Neuronal stem cell (in vitro differentiated cells): ENCODE data around the gene SCYL2.
"Not testable (repeated sequence)": the region's sequence is repeated elsewhere in the genome, so short reads cannot be mapped to it uniquely, and the experiment has no call there.

ENCODE experiments used
- DNase-seq: peaks from one replicate; pipeline ENCODE4 v3.0.0-alpha.2; 2013; ENCODE audit warnings: low spot score
- H2AFZ ChIP-seq: one replicate; pipeline ENCODE4 v1.6.1; 2013; ENCODE audit warnings: mild to moderate bottlenecking, low read length, inconsistent platforms
- H2AK5ac ChIP-seq: 2 replicates; pipeline ENCODE4 v1.6.1; 2013; ENCODE audit warnings: low read depth, mild to moderate bottlenecking, inconsistent platforms, low read length, moderate library complexity, mixed read lengths
- H2BK120ac ChIP-seq: 2 replicates; pipeline ENCODE4 v1.6.1; 2013; ENCODE audit warnings: low read depth, mild to moderate bottlenecking, inconsistent platforms, low read length, moderate library complexity, mixed read lengths
- H2BK12ac ChIP-seq: one replicate; pipeline ENCODE4 v1.6.1; 2013; ENCODE audit warnings: low read length, inconsistent platforms
- H2BK15ac ChIP-seq: 2 replicates; pipeline ENCODE4 v1.6.1; 2013; ENCODE audit warnings: mild to moderate bottlenecking, low read length, inconsistent platforms, mixed read lengths
- H2BK5ac ChIP-seq: one replicate; pipeline ENCODE4 v1.6.1; 2013; ENCODE audit warnings: inconsistent platforms, mild to moderate bottlenecking, low read length, moderate library complexity
- H3K14ac ChIP-seq: one replicate; pipeline ENCODE4 v1.6.1; 2013; ENCODE audit warnings: low read length, inconsistent platforms
- H3K18ac ChIP-seq: 2 replicates; pipeline ENCODE4 v1.6.1; 2013; ENCODE audit warnings: low read length, inconsistent platforms
- H3K23ac ChIP-seq: 2 replicates; pipeline ENCODE4 v1.6.1; 2013; ENCODE audit warnings: low read depth, mild to moderate bottlenecking, mixed read lengths, low read length, inconsistent platforms; ENCODE audit not compliant: poor library complexity
- H3K27ac ChIP-seq: replicated peaks from 3 replicates; pipeline ENCODE4 v1.5.1; 2013; ENCODE audit warnings: low read length, inconsistent platforms
- H3K27me3 ChIP-seq, 3 experiments: 2 replicates each; pipeline ENCODE4 v1.6.1; 2013; ENCODE audit warnings: low read length in 3 of 3, mild to moderate bottlenecking in 2 of 3, inconsistent platforms in 1 of 3, low read depth in 1 of 3, mixed read lengths in 1 of 3, moderate library complexity in 1 of 3; ENCODE audit not compliant: control insufficient read depth in 3 of 3, insufficient read depth in 3 of 3
- H3K36me3 ChIP-seq, 2 donors: replicated peaks in 1 of 2; 2 replicates each; pipeline ENCODE4 v1.6.1; 2013; ENCODE audit warnings: low read length in 2 of 2; ENCODE audit not compliant: control insufficient read depth in 2 of 2, insufficient read depth in 2 of 2
- H3K4ac ChIP-seq: 2 replicates; pipeline ENCODE4 v1.6.1; 2013; ENCODE audit warnings: inconsistent platforms, mild to moderate bottlenecking, low read length, moderate library complexity
- H3K4me1 ChIP-seq, 2 donors: 1 replicate in 1 of 2; 2 replicates in 1 of 2; pipeline ENCODE4 v1.6.1; 2013; ENCODE audit warnings: low read length in 2 of 2, low read depth in 1 of 2; ENCODE audit not compliant: control insufficient read depth in 2 of 2, insufficient read depth in 1 of 2
- H3K4me2 ChIP-seq: one replicate; pipeline ENCODE4 v1.6.1; 2013; ENCODE audit warnings: mild to moderate bottlenecking, low read length, inconsistent platforms; ENCODE audit not compliant: insufficient read depth, poor library complexity, severe bottlenecking
- H3K4me3 ChIP-seq, 2 donors: 2 replicates each; pipeline ENCODE4 v1.5.1; 2013; ENCODE audit warnings: low read length in 2 of 2, mild to moderate bottlenecking in 2 of 2, inconsistent platforms in 1 of 2, moderate library complexity in 1 of 2
- H3K79me1 ChIP-seq: one replicate; pipeline ENCODE4 v1.6.1; 2013; ENCODE audit warnings: low read depth, mild to moderate bottlenecking, inconsistent platforms, low read length, moderate library complexity
- H3K9ac ChIP-seq: one replicate; pipeline ENCODE4 v1.6.1; 2013; ENCODE audit warnings: mild to moderate bottlenecking, low read depth, low read length, inconsistent platforms; ENCODE audit not compliant: poor library complexity
- H3K9me3 ChIP-seq, 2 donors: replicated peaks in 1 of 2; 2 replicates each; pipeline versions ENCODE3 to v1.6.1; 2013; ENCODE audit warnings: low read length in 2 of 2, mild to moderate bottlenecking in 2 of 2, inconsistent platforms in 1 of 2, low read depth in 1 of 2, mixed read lengths in 1 of 2, moderate library complexity in 1 of 2; ENCODE audit not compliant: control insufficient read depth in 2 of 2, insufficient read depth in 1 of 2
- H4K8ac ChIP-seq: one replicate; pipeline ENCODE4 v1.6.1; 2013; ENCODE audit warnings: low read depth, mild to moderate bottlenecking, inconsistent platforms, low read length, moderate library complexity
- H4K91ac ChIP-seq: one replicate; pipeline ENCODE4 v1.6.1; 2013; ENCODE audit warnings: low read length, low read depth, mild to moderate bottlenecking, inconsistent platforms; ENCODE audit not compliant: poor library complexity
- WGBS, 2 donors: extraction: QIAGEN DNeasy Blood & Tissue Kit; methylation state at CpG; one replicate each; pipeline ENCODE4 v1.1.7; 2013; ENCODE audit warnings: missing lambda C conversion rate in 2 of 2, mixed read lengths in 1 of 2; ENCODE audit not compliant: insufficient read length in 2 of 2, insufficient replicate concordance in 1 of 2; ENCODE audit errors: extremely low coverage in 2 of 2; 5-methylcytosine and 5-hydroxymethylcytosine counted together

SCYL2 gene

DNA sequence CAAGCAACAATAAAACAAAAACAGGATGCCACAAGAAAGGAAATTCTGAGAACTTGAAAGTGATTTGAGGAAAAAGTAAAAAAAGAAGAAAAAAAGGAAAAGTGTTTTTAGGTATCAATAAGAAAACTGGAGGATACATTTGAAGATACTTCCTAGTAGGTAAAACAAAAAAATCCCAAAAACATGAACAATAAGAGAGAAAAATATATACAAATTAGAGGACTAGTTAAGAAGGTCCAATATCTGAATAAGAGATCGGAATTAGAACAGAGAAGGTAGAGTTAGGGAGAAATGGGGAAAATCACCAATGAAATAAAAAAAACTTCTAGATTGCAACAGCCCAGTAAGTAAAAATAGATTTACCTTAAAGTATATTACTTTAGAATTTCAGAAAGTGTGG, 8.8 kb upstream of the SCYL2 start:
- H2BK12ac ChIP-seq = no peak overlapping the region
- no peak overlapping the region for H3K18ac ChIP-seq
- H4K91ac ChIP-seq = no peak overlapping the region
- H3K23ac ChIP-seq = no peak overlapping the region
- DNase-seq = no peak
- no peak overlapping the region for H2AK5ac ChIP-seq
- no peak overlapping the region for H4K8ac ChIP-seq
- peaks cover 0 to 2% of the 10 kb centered on the region in 2 donors for H3K36me3 ChIP-seq
- H3K4me3 ChIP-seq = no peak overlapping the region
- H3K9ac ChIP-seq = no peak overlapping the region
- H2AFZ ChIP-seq = no peak overlapping the region
- no peaks in the 10 kb centered on the region for H3K9me3 ChIP-seq
- no peaks in the 10 kb centered on the region for H3K4me1 ChIP-seq
- no peak overlapping the region for H2BK5ac ChIP-seq
- no peaks in the 10 kb centered on the region for H3K27me3 ChIP-seq
- no peak overlapping the region for H3K4ac ChIP-seq
- no peak overlapping the region for H3K4me2 ChIP-seq
- WGBS, 2 donors = no CpG with 5 or more reads among the region's 1 CpG
- H3K79me1 ChIP-seq = no peaks in the 10 kb centered on the region
- no peak overlapping the region for H3K27ac ChIP-seq
- H3K14ac ChIP-seq = no peak overlapping the region
- H2BK120ac ChIP-seq = no peak overlapping the region
- no peak overlapping the region for H2BK15ac ChIP-seq

DNA sequence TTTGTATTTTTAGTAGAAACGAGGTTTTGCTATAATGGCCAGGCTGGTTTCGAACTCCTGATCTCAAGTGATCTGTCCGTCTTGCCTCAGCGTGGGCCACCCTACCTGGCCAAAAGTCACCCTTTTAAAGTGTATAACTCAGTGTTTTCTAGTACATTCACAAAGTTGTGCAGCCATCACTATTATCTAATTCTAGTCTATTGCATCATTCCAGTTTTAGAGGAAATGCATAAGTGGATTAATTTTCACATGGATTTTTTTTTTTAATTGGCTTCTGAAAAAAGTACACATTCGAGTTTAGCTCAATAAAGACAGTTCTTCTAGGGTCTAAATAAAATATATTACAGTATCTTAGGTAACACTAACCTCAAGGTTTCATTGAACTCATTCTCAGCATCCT, 3.8 kb upstream of the SCYL2 start:
- Histone ChIP-seq H2BK15ac (no peak overlapping the region), H3K4me3 (no peak overlapping the region), H3K79me1 (no peaks in the 10 kb centered on the region), H3K36me3 (no peaks in the 10 kb centered on the region), H3K9me3 (no peaks in the 10 kb centered on the region), H3K4ac (no peak overlapping the region), H2BK120ac (no peak overlapping the region), H3K27ac (no peak overlapping the region), H2AFZ (no peak overlapping the region), H4K91ac (no peak overlapping the region), H3K4me1 (peaks cover 0 to 4% of the 10 kb centered on the region in 2 donors), H3K9ac (no peak overlapping the region), H3K14ac (no peak overlapping the region), H4K8ac (no peak overlapping the region), H3K4me2 (no peak overlapping the region), H3K18ac (no peak overlapping the region), H2BK12ac (no peak overlapping the region), H2AK5ac (no peak overlapping the region), H3K23ac (no peak overlapping the region), H3K27me3 (no peaks in the 10 kb centered on the region), H2BK5ac (no peak overlapping the region)
- no peak for DNase-seq
- no CpG with 5 or more reads among the region's 5 CpGs for WGBS, 2 donors

DNA sequence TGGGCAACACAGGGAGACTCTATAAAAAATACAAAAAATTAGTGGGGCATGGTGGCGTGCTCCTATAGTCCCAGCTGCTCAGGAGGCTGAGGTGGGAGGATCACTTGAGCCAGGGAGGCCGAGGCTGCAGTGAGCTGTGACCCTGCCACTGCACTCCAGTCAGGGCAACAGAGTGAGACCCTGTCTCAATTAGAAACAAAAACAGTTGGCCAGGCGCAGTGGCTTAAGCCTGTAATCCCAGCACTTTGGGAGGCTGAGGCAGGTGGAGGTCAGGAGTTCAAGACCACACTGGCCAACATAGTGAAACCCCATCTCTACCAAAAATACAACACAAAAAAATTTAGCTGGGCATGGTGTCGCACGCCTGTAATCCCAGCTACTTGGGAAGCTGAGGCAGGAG, 1.9 kb upstream of the SCYL2 start:
- H3K4ac ChIP-seq, H3K4me1 ChIP-seq, H3K27me3 ChIP-seq, H3K27ac ChIP-seq, H3K9ac ChIP-seq, H2BK12ac ChIP-seq, H3K36me3 ChIP-seq, H3K23ac ChIP-seq, H3K79me1 ChIP-seq, H2BK15ac ChIP-seq, H3K18ac ChIP-seq, H3K14ac ChIP-seq, H2BK5ac ChIP-seq, DNase-seq, H2AFZ ChIP-seq, H3K9me3 ChIP-seq, H3K4me2 ChIP-seq, H3K4me3 ChIP-seq, H2BK120ac ChIP-seq, H4K91ac ChIP-seq, H2AK5ac ChIP-seq, H4K8ac ChIP-seq: not testable (repeated sequence)
- no CpG with 5 or more reads among the region's 5 CpGs for WGBS, 2 donors

- Histone ChIP-seq H4K8ac (no peak overlapping the region), H3K4me2 (peak overlapping the region; percentile 64), H2AFZ (peak overlapping the region; percentile 96), H3K23ac (no peak overlapping the region), H3K9me3 (no peaks in the 10 kb centered on the region), H2BK15ac (no peak overlapping the region), H3K4me1 (peaks cover 5 to 9% of the 10 kb centered on the region in 2 donors), H3K27me3 (no peaks in the 10 kb centered on the region), H2BK12ac (no peak overlapping the region), H3K18ac (no peak overlapping the region), H3K4ac (no peak overlapping the region), H3K4me3 (peak overlapping the region; percentile 76 to 90), H2AK5ac (no peak overlapping the region), H2BK5ac (no peak overlapping the region), H3K14ac (no peak overlapping the region), H3K36me3 (peaks cover 0 to 10% of the 10 kb centered on the region in 2 donors), H3K79me1 (no peaks in the 10 kb centered on the region), H2BK120ac (no peak overlapping the region), H3K9ac (peak overlapping the region; percentile 50), H3K27ac (no peak overlapping the region), H4K91ac (no peak overlapping the region)
- no CpG with 5 or more reads among the region's 11 CpGs for WGBS, 2 donors
- DNase-seq = no peak
Observed at GRCh38 chr12:100265732-100266584, 1.0 kb upstream of the SCYL2 start.
